Erythroblast (primary cell): ENCODE data around the gene METTL1.

Experiments used
- GATA1 ChIP-seq: IDR thresholded peaks from 2 replicates; pipeline ENCODE4 v1.6.1; 2011; ENCODE audit warnings: low read depth, mild to moderate bottlenecking, control low read depth, low read length, moderate library complexity
- POLR2A ChIP-seq: IDR thresholded peaks from 2 replicates; pipeline ENCODE4 v1.6.1; 2011; ENCODE audit warnings: mild to moderate bottlenecking, low read length

DNA sequence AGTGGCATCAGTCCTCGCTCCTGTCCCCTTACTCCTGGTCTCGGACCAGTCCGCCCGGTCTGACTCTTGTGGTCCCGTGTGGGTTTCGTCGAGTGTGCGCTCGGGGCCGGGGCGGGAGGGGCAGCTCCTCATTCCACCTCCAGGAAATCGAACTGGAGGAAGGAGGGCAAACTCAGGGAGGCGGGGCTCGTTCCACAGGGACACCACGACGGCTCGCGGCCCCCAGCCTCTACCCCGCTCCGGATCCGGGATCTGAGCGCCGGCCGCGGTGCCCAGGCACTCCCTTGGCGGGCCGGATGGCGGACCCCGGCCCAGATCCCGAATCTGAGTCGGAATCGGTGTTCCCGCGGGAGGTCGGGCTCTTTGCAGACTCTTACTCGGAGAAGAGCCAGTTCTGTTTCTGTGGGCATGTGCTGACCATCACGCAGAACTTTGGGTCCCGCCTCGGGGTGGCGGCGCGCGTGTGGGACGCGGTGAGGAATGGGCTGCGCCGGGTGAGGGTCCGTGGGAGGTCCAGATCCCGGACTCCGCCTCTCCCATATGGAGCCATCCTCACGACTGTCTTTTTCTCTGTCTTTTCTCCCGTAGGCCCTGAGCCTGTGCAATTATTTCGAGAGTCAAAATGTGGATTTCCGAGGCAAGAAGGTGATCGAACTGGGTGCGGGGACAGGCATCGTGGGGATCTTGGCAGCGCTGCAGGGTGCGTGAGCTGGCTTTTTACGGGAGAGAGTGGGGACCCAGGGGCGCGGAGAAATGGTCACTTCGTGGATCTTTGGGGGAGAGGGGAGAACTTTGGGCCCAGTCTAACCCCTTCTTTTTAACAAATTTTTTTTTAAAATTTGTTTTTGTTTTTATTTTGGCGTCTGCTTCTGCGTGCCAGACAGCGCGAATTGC is 771 bp upstream of the METTL1 start, which contains the start of gene EEF1AKMT3:
- TF ChIP-seq POLR2A (peak; percentile 41), GATA1 (no peak)
